HCT116 (cell line): Measurements from ENCODE around the gene RPL4. TPM values are rescaled to one million over a fixed set of nuclear protein-coding genes. Genes with fewer than 3 reads are reported as not detected.

ENCODE experiments used
- ATAC-seq: fragments of 200-7000 bp; cut with Tn5 transposase; 2 replicates; pipeline ENCODE4 v1.9.1; 2020; ENCODE audit warnings: mild to moderate bottlenecking, moderate library complexity
- BruUV-seq: library from RNA; stranded (reverse); fragments of 400-500 nt; replicated peaks from 2 replicates; lab custom pipeline; 2021; lab: Mats Ljungman, UMichigan
- CTCF ChIA-PET: fragments of 300-600 bp; sonication (Branson Sonifier 250); formaldehyde crosslinking; loops from one replicate; lab custom pipeline; 2021; ENCODE audit warnings: antibody characterized with exemption; lab: Charles Lee
- POLR2A ChIA-PET: fragments of 300-600, 350-600 bp; sonication (Branson Sonifier 250); formaldehyde crosslinking; loops from one replicate; lab custom pipeline; 2021; ENCODE audit warnings: antibody characterized with exemption; lab: Charles Lee
- RAD21 ChIA-PET, 2 experiments: fragments of 300-600 bp; sonication (Branson Sonifier 250); formaldehyde crosslinking; loops; one replicate each; lab custom pipeline; 2023; ENCODE audit warnings: low total read pairs in 2 of 2; ENCODE audit not compliant: uncharacterized antibody in 2 of 2, unreplicated experiment in 2 of 2, low non-redundant PET in 1 of 2; lab: Charles Lee
- DNase-seq: peaks from one replicate; pipeline ENCODE4 v3.0.0-alpha.2; 2010; ENCODE audit warnings: low read depth, low spot score
- H2AFZ ChIP-seq: fragments of 200-600 bp; shearing (Covaris generic), sonication (generic); 2 replicates; pipeline ENCODE4 v1.6.1; 2017; ENCODE audit warnings: low read depth, mixed run types, mixed read lengths, antibody characterized with exemption, low read length; ENCODE audit not compliant: poor library complexity, severe bottlenecking
- H3K27ac ChIP-seq: 2 replicates; pipeline ENCODE4 v1.5.1; 2012; ENCODE audit warnings: low read depth, low read length
- H3K27me3 ChIP-seq: fragments of 200-600 bp; sonication (generic); 2 replicates; pipeline ENCODE4 v1.6.1; 2016; ENCODE audit warnings: mixed run types, low read length, mixed read lengths; ENCODE audit not compliant: insufficient read depth
- H3K36me3 ChIP-seq, 2 experiments: fragments of 200-500 bp in 1 of 2; fragments of 200-600 bp in 1 of 2; sonication (Bioruptor generic) in 1 of 2; sonication (generic) in 1 of 2; 2 replicates each; pipeline versions ENCODE4 v1.5.1 to v1.6.1; 2014 to 2016; ENCODE audit warnings: low read length in 2 of 2, inconsistent platforms in 1 of 2, mixed read lengths in 1 of 2, mixed run types in 1 of 2; ENCODE audit not compliant: insufficient read depth in 2 of 2, control insufficient read depth in 1 of 2
- H3K4me1 ChIP-seq, 2 experiments: fragments of 200-600 bp in 1 of 2; sonication (generic) in 1 of 2; 2 replicates each; pipeline versions ENCODE4 v1.5.1 to v1.6.1; 2012 to 2017; ENCODE audit warnings: low read length in 2 of 2, inconsistent platforms in 1 of 2, mild to moderate bottlenecking in 1 of 2, mixed read lengths in 1 of 2, mixed run types in 1 of 2, moderate library complexity in 1 of 2; ENCODE audit not compliant: insufficient read depth in 2 of 2, control insufficient read depth in 1 of 2
- H3K4me2 ChIP-seq: fragments of 200-600 bp; sonication (generic); 2 replicates; pipeline ENCODE4 v1.6.1; 2017; ENCODE audit warnings: mixed run types, low read length, mixed read lengths
- H3K4me3 ChIP-seq, 2 experiments: fragments of 200-600 bp in 1 of 2; sonication (generic) in 1 of 2; replicated peaks in 1 of 2; 2 replicates each; pipeline ENCODE4 v1.5.1; 2011 to 2016; ENCODE audit warnings: low read length in 2 of 2, control low read depth in 1 of 2, low read depth in 1 of 2, mild to moderate bottlenecking in 1 of 2, mixed read lengths in 1 of 2, mixed run types in 1 of 2
- H3K79me2 ChIP-seq: fragments of 200-600 bp; sonication (generic); 2 replicates; pipeline ENCODE4 v1.6.1; 2017; ENCODE audit warnings: mild to moderate bottlenecking, mixed run types, low read length, moderate library complexity, mixed read lengths; ENCODE audit not compliant: insufficient read depth
- H3K9ac ChIP-seq: fragments of 200-600 bp; sonication (generic); 2 replicates; pipeline ENCODE4 v1.6.1; 2016; ENCODE audit warnings: low read length, mixed read lengths
- H3K9me2 ChIP-seq: fragments of 200-600 bp; sonication (generic), shearing (Covaris generic); 2 replicates; pipeline ENCODE4 v1.6.1; 2017; ENCODE audit warnings: mixed run types, mild to moderate bottlenecking, moderate library complexity; ENCODE audit not compliant: insufficient read depth
- H3K9me3 ChIP-seq, 2 experiments: fragments of 200-500 bp in 1 of 2; fragments of 200-600 bp in 1 of 2; sonication (Bioruptor generic) in 1 of 2; sonication (generic) in 1 of 2; 2 replicates each; pipeline ENCODE4 v1.6.1; 2014 to 2017; ENCODE audit warnings: low read length in 2 of 2, mixed read lengths in 2 of 2, inconsistent platforms in 1 of 2, low read depth in 1 of 2, mild to moderate bottlenecking in 1 of 2, mixed run types in 1 of 2, moderate library complexity in 1 of 2; ENCODE audit not compliant: control insufficient read depth in 1 of 2, insufficient read depth in 1 of 2
- H4K20me1 ChIP-seq: fragments of 200-600 bp; sonication (generic), shearing (Covaris generic); 2 replicates; pipeline ENCODE4 v1.6.1; 2017; ENCODE audit warnings: mixed run types, mild to moderate bottlenecking, moderate library complexity; ENCODE audit not compliant: insufficient read depth
- CEBPB ChIP-seq: IDR thresholded peaks from 2 replicates; pipeline ENCODE4 v1.6.1; 2012; ENCODE audit warnings: low read depth
- EGR1 ChIP-seq: IDR thresholded peaks from 2 replicates; pipeline ENCODE4 v1.6.1; 2012; ENCODE audit warnings: low read depth
- JUND ChIP-seq: IDR thresholded peaks from 2 replicates; pipeline ENCODE4 v1.6.1; 2012
- POLR2A ChIP-seq: IDR thresholded peaks from 2 replicates; pipeline ENCODE4 v1.7.0; 2011; ENCODE audit warnings: borderline replicate concordance; ENCODE audit not compliant: insufficient read depth, insufficient read length; ENCODE audit errors: extremely low read depth
- RAD21 ChIP-seq: IDR thresholded peaks from 2 replicates; pipeline ENCODE4 v1.6.1; 2012; ENCODE audit warnings: low read depth, mild to moderate bottlenecking
- TCF7L2 ChIP-seq: IDR thresholded peaks from 2 replicates; pipeline ENCODE4 v1.7.0; 2011; ENCODE audit warnings: borderline replicate concordance, inconsistent platforms; ENCODE audit not compliant: insufficient read depth, insufficient read length; ENCODE audit errors: extremely low read depth
- ZFX ChIP-seq: fragments of 450-650 bp; IDR thresholded peaks from 2 replicates; pipeline ENCODE4 v1.6.1; 2017
- ZNF274 ChIP-seq: fragments of 200-500 bp; sonication (Bioruptor generic); IDR thresholded peaks from 2 replicates; pipeline ENCODE4 v1.6.1; 2014; ENCODE audit warnings: mild to moderate bottlenecking, low read depth, low read length, inconsistent platforms
- intact Hi-C: fragments of 100-400 bp; cut with micrococcal nuclease; formaldehyde crosslinking; loops from 2 replicates; pipeline ENCODE4 v1.10.0; 2022
- total RNA-seq: library from RNA; stranded (reverse); gene quantifications from one replicate; pipeline ENCODE4 v1.2.1, GENCODE V29; 2021; ENCODE audit not compliant: unreplicated experiment
- TF ChIP-seq, protein P1 (sequence below), 3 experiments: fragments of 200-600 bp in 1 of 3; sonication (generic) in 1 of 3; IDR thresholded peaks in 2 of 3; conservative IDR thresholded peaks in 1 of 3; 2 replicates each; pipeline ENCODE4 v1.5.1; 2012 to 2017; ENCODE audit warnings: low read depth in 2 of 3, low read length in 2 of 3, antibody characterized with exemption in 1 of 3, borderline replicate concordance in 1 of 3, control low read depth in 1 of 3, mild to moderate bottlenecking in 1 of 3, mixed read lengths in 1 of 3, mixed run types in 1 of 3, moderate library complexity in 1 of 3; ENCODE audit not compliant: insufficient read depth in 1 of 3
- TF ChIP-seq, protein P2 (sequence below): IDR thresholded peaks from 2 replicates; pipeline ENCODE4 v1.6.1; 2012
- TF ChIP-seq, protein P3 (sequence below): IDR thresholded peaks from 2 replicates; pipeline ENCODE4 v1.6.1; 2011; ENCODE audit warnings: mild to moderate bottlenecking, low read length, moderate library complexity; ENCODE audit not compliant: insufficient replicate concordance; ENCODE audit errors: extremely low read depth
- TF ChIP-seq, protein P4 (sequence below): IDR thresholded peaks from 2 replicates; pipeline ENCODE4 v1.6.1; 2012

The RPL4 gene
- total RNA-seq, 1 experiment from 2014 or later = 3,818 TPM

DNA sequence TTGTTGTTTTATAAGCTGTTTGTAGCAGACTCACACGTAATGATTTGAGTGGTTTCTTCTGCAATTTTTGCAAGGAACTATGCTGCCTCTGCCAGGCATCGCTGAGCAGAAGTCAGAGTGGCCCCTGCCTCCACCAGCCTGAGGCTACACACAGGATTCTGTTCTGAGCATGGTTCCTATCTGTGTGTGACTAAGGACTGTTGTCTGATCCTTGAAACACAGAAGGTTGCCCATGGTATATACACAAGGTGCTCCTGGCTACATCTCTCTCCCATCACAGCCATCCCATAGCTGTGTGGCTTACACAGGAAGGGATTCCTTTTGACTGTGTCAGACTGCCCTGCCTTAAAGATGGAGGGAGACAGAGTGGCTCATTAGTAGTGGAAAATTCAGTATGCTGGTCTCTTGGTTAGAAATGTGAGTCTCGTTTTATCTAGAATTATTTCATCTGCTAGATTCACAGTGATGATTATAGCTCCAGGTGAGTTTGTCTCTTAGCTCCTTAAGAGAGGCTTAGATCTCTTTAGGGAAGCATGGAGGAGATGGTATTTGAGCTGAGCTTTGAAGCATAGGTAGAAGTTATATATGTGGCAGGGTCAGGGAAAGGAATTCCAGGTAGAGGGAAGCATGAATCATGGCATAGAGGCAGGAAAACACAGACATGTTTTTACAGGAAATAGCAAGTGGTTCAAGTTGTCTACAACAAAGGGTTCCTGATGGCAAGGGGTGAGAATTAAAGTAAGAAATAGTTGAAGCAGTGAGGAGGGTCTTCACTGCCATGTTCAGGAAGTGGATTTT is 44.6 kb downstream of the RPL4 start:
- H2AFZ ChIP-seq = no peak overlapping the region
- peak overlapping the region; percentile 53 for H3K4me2 ChIP-seq
- ChIA-PET CTCF (no interaction called here), RAD21 (no interaction called here), POLR2A (no interaction called here)
- H3K27ac ChIP-seq = peak overlapping the region; percentile 52; the same call in 1 of the 2 replicates
- H3K4me1 ChIP-seq = peaks cover 43 to 69% of the 10 kb centered on the region in 2 experiments
- H3K36me3 ChIP-seq = no peaks in the 10 kb centered on the region
- H4K20me1 ChIP-seq = no peaks in the 10 kb centered on the region
- H3K4me3 ChIP-seq = peak overlapping the region in 1 of 2 experiments; percentile 21; a peak in 2 of 4 replicates
- DNase-seq (no peak), ATAC-seq (peak; percentile 78)
- TF ChIP-seq POLR2A (no peak), JUND (no peak), ZNF274 (no peak), TCF7L2 (no peak)
- BruUV-seq = no TSS peak
- peak overlapping the region; percentile 32 for H3K9ac ChIP-seq
- H3K27me3 ChIP-seq = no peaks in the 10 kb centered on the region
- H3K9me3 ChIP-seq = no peaks in the 10 kb centered on the region
- no peaks in the 10 kb centered on the region for H3K79me2 ChIP-seq
- H3K9me2 ChIP-seq = no peaks in the 10 kb centered on the region
- intact Hi-C loops = no loop called here

DNA sequence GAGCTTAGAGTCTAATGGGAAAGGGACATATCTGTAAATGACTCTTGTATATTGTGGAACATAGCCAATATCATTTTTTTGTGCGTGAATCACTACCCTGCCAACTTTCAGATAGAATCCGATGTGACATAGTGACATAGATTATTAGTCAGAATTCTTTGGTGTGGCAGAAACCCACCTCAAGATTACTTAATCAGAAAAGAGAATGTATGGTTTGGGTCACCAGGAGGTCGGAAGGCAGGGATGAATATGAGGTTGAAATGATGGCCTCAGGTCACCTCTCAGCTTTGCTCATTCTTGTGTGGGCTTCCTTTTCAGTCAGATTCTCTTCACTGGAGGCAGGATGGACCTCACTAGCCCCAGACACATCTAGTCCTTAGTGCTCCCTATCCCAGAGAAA is 48.4 kb downstream of the RPL4 start:
- POLR2A ChIA-PET = no interaction called here
- Histone ChIP-seq H3K4me3 (no peak overlapping the region), H3K27me3 (no peaks in the 10 kb centered on the region), H3K9me2 (no peaks in the 10 kb centered on the region), H3K4me2 (peak overlapping the region; percentile 34), H3K36me3 (no peaks in the 10 kb centered on the region; a peak in 1 of 4 replicates), H3K4me1 (peaks cover 29 to 62% of the 10 kb centered on the region in 2 experiments), H3K79me2 (no peaks in the 10 kb centered on the region), H3K27ac (peak overlapping the region; percentile 24; the same call in 1 of the 2 replicates), H2AFZ (no peak overlapping the region), H4K20me1 (no peaks in the 10 kb centered on the region), H3K9ac (no peak overlapping the region), H3K9me3 (no peaks in the 10 kb centered on the region)
- intact Hi-C loops = no loop called here
- DNase-seq (no peak), ATAC-seq (peak; percentile 22; the same call in 1 of the 2 replicates)
- BruUV-seq = no TSS peak
- TF ChIP-seq, protein P1, sequence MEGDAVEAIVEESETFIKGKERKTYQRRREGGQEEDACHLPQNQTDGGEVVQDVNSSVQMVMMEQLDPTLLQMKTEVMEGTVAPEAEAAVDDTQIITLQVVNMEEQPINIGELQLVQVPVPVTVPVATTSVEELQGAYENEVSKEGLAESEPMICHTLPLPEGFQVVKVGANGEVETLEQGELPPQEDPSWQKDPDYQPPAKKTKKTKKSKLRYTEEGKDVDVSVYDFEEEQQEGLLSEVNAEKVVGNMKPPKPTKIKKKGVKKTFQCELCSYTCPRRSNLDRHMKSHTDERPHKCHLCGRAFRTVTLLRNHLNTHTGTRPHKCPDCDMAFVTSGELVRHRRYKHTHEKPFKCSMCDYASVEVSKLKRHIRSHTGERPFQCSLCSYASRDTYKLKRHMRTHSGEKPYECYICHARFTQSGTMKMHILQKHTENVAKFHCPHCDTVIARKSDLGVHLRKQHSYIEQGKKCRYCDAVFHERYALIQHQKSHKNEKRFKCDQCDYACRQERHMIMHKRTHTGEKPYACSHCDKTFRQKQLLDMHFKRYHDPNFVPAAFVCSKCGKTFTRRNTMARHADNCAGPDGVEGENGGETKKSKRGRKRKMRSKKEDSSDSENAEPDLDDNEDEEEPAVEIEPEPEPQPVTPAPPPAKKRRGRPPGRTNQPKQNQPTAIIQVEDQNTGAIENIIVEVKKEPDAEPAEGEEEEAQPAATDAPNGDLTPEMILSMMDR (IDR thresholded peaks at IDR 0.05 in 2 of 3, conservative IDR thresholded peaks at IDR 0.05 in 1 of 3; ENCODE audit: borderline replicate concordance in 1 of 3, insufficient read depth in 1 of 3, low read depth in 2 of 3, low read length in 2 of 3) = no peak
- TF ChIP-seq, protein P2, sequence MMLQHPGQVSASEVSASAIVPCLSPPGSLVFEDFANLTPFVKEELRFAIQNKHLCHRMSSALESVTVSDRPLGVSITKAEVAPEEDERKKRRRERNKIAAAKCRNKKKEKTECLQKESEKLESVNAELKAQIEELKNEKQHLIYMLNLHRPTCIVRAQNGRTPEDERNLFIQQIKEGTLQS = no peak
- TF ChIP-seq RAD21 = no peak
- TF ChIP-seq, protein P3, sequence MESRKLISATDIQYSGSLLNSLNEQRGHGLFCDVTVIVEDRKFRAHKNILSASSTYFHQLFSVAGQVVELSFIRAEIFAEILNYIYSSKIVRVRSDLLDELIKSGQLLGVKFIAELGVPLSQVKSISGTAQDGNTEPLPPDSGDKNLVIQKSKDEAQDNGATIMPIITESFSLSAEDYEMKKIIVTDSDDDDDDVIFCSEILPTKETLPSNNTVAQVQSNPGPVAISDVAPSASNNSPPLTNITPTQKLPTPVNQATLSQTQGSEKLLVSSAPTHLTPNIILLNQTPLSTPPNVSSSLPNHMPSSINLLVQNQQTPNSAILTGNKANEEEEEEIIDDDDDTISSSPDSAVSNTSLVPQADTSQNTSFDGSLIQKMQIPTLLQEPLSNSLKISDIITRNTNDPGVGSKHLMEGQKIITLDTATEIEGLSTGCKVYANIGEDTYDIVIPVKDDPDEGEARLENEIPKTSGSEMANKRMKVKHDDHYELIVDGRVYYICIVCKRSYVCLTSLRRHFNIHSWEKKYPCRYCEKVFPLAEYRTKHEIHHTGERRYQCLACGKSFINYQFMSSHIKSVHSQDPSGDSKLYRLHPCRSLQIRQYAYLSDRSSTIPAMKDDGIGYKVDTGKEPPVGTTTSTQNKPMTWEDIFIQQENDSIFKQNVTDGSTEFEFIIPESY = no peak
- no peak for TF ChIP-seq ZFX
- no peak for TF ChIP-seq POLR2A
- TF ChIP-seq TCF7L2 = no peak
- no peak for TF ChIP-seq CEBPB
- TF ChIP-seq EGR1 = no peak
- TF ChIP-seq, protein P4, sequence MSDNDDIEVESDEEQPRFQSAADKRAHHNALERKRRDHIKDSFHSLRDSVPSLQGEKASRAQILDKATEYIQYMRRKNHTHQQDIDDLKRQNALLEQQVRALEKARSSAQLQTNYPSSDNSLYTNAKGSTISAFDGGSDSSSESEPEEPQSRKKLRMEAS = no peak
- RAD21 ChIA-PET = no interaction called here
- CTCF ChIA-PET = no interaction called here
